WTC11 (cell line): ENCODE data around the gene AGR2. TPM values are rescaled to one million over a fixed set of nuclear protein-coding genes. Genes with fewer than 3 reads are reported as not detected.

ENCODE experiments used
- ATAC-seq: fragments of 200-7000 bp; cut with Tn5 transposase; 2 replicates; pipeline ENCODE4 v1.10.0; 2021; ENCODE audit warnings: mild to moderate bottlenecking, moderate library complexity
- CTCF ChIA-PET: fragments of 300-600 bp; sonication (Branson Sonifier 250); formaldehyde crosslinking; loops from one replicate; lab custom pipeline; 2021; ENCODE audit warnings: antibody characterized with exemption; lab: Charles Lee
- POLR2A ChIA-PET: fragments of 350-600 bp; sonication (Branson Sonifier 250); formaldehyde crosslinking; loops from one replicate; lab custom pipeline; 2021; ENCODE audit warnings: antibody characterized with exemption; lab: Charles Lee
- DNase-seq: peaks from one replicate; pipeline ENCODE4 v3.0.0; 2021; ENCODE audit warnings: low spot score
- H3K27ac Mint-ChIP-seq: 2 replicates; pipeline ENCODE4 v1.8.0; 2021; ENCODE audit warnings: mixed read lengths
- H3K27me3 Mint-ChIP-seq: 2 replicates; pipeline ENCODE4 v1.8.0; 2021; ENCODE audit warnings: low read depth, mild to moderate bottlenecking, moderate library complexity, mixed read lengths
- H3K36me3 Mint-ChIP-seq: 2 replicates; pipeline ENCODE4 v1.8.0; 2021; ENCODE audit warnings: mixed read lengths
- H3K4me1 Mint-ChIP-seq: 2 replicates; pipeline ENCODE4 v1.8.0; 2022; ENCODE audit warnings: mixed read lengths
- H3K4me3 Mint-ChIP-seq: 2 replicates; pipeline ENCODE4 v1.8.0; 2021; ENCODE audit warnings: mild to moderate bottlenecking, moderate library complexity, mixed read lengths
- H3K9me3 Mint-ChIP-seq: 2 replicates; pipeline ENCODE4 v1.8.0; 2021; ENCODE audit warnings: mixed read lengths
- ARID4B ChIP-seq: sonication (generic); formaldehyde crosslinking; IDR thresholded peaks from 2 replicates; pipeline ENCODE4 v1.8.0; 2023; ENCODE audit warnings: missing genetic modification reagents, mild to moderate bottlenecking, borderline replicate concordance
- ATF1 ChIP-seq: sonication (generic); formaldehyde crosslinking; IDR thresholded peaks from 2 replicates; pipeline ENCODE4 v1.8.1; 2023; ENCODE audit warnings: mild to moderate bottlenecking, moderate library complexity, missing genetic modification reagents
- ATF6 ChIP-seq: sonication (generic); formaldehyde crosslinking; IDR thresholded peaks from 2 replicates; pipeline ENCODE4 v1.8.1; 2023; ENCODE audit warnings: mild to moderate bottlenecking, missing genetic modification reagents
- CDX4 ChIP-seq: fragments of 250-450 bp; sonication (Bioruptor Pico); IDR thresholded peaks from 2 replicates; pipeline ENCODE4 v1.9.0; 2021; ENCODE audit warnings: moderate library complexity, mild to moderate bottlenecking, inconsistent platforms, borderline replicate concordance
- E2F5 ChIP-seq: sonication (generic); formaldehyde crosslinking; IDR thresholded peaks from 2 replicates; pipeline ENCODE4 v1.8.1; 2022; ENCODE audit warnings: mild to moderate bottlenecking, moderate library complexity, missing genetic modification reagents
- ELF4 ChIP-seq: sonication (generic); formaldehyde crosslinking; IDR thresholded peaks from 2 replicates; pipeline ENCODE4 v1.8.1; 2022; ENCODE audit warnings: low read depth, mild to moderate bottlenecking, moderate library complexity, missing genetic modification reagents
- FOXK1 ChIP-seq: sonication (generic); formaldehyde crosslinking; IDR thresholded peaks from 2 replicates; pipeline ENCODE4 v1.8.0; 2022; ENCODE audit warnings: mild to moderate bottlenecking, moderate library complexity, missing genetic modification reagents
- PRDM15 ChIP-seq: sonication (generic); formaldehyde crosslinking; IDR thresholded peaks from 2 replicates; pipeline ENCODE4 v1.8.0; 2022; ENCODE audit warnings: missing genetic modification reagents
- PREB ChIP-seq: sonication (generic); formaldehyde crosslinking; IDR thresholded peaks from 2 replicates; pipeline ENCODE4 v1.8.1; 2022; ENCODE audit warnings: mild to moderate bottlenecking, missing genetic modification reagents, moderate library complexity, borderline replicate concordance
- PRRX2 ChIP-seq: fragments of 250-450 bp; sonication (Bioruptor Pico); IDR thresholded peaks from 2 replicates; pipeline ENCODE4 v1.8.0; 2021; ENCODE audit warnings: mild to moderate bottlenecking
- SMAD4 ChIP-seq: sonication (generic); formaldehyde crosslinking; IDR thresholded peaks from 2 replicates; pipeline ENCODE4 v1.8.0; 2022; ENCODE audit warnings: mild to moderate bottlenecking, missing genetic modification reagents
- SOX15 ChIP-seq: fragments of 250-450 bp; sonication (Bioruptor Pico); IDR thresholded peaks from 2 replicates; pipeline ENCODE4 v1.9.0; 2021; ENCODE audit warnings: mild to moderate bottlenecking
- TCF7 ChIP-seq: sonication (generic); formaldehyde crosslinking; IDR thresholded peaks from 2 replicates; pipeline ENCODE4 v1.8.0; 2022; ENCODE audit warnings: mild to moderate bottlenecking, low read depth, missing genetic modification reagents, moderate library complexity
- ZBTB21 ChIP-seq: sonication (generic); formaldehyde crosslinking; IDR thresholded peaks from 2 replicates; pipeline ENCODE4 v1.8.1; 2023; ENCODE audit warnings: mild to moderate bottlenecking, missing genetic modification reagents, borderline replicate concordance
- ZNF219 ChIP-seq: sonication (generic); formaldehyde crosslinking; IDR thresholded peaks from 2 replicates; pipeline ENCODE4 v1.8.0; 2023; ENCODE audit warnings: missing genetic modification reagents, mild to moderate bottlenecking, borderline replicate concordance
- ZNF281 ChIP-seq: sonication (generic); formaldehyde crosslinking; IDR thresholded peaks from 2 replicates; pipeline ENCODE4 v1.8.0; 2023; ENCODE audit warnings: mild to moderate bottlenecking, missing genetic modification reagents
- total RNA-seq: library from RNA; stranded (reverse); gene quantifications from 3 replicates; pipeline ENCODE4 v1.2.3, GENCODE V29; 2021

Gene AGR2
- total RNA-seq, 1 experiment from 2014 or later = 1.6 TPM

GRCh38 chr7:16838891-16839290 lies 34.1 kb upstream of the AGR2 start (continued):
- TF ChIP-seq ELF4 (CRISPR knock-in tag) (no peak), FOXK1 (CRISPR knock-in tag) (no peak), SOX15 (CRISPR knock-in tag) (no peak), PREB (CRISPR knock-in tag) (no peak), PRDM15 (CRISPR knock-in tag) (no peak)
- TF ChIP-seq, all 79 proteins: peak for 0

- Mint-ChIP-seq H3K27ac (no peak overlapping the region), H3K4me3 (no peak overlapping the region), H3K4me1 (0 out of 2 replicates have a peak, but pooled peaks cover 4% of the 10 kb centered on the region), H3K36me3 (no peaks in the 10 kb centered on the region), H3K27me3 (no peaks in the 10 kb centered on the region), H3K9me3 (no peaks in the 10 kb centered on the region)
- POLR2A ChIA-PET = no interaction called here
- TF ChIP-seq ZNF219 (CRISPR knock-in tag) (no peak), ATF1 (no peak)
- CTCF ChIA-PET = no interaction called here
- DNase-seq (no peak), ATAC-seq (no peak)
Measured at GRCh38 chr7:16838386-16838785, 33.6 kb upstream of the AGR2 start.

GRCh38 chr7:16836481-16836880 lies 31.7 kb upstream of the AGR2 start:
- H3K4me1 Mint-ChIP-seq = 0 out of 2 replicates have a peak, but pooled peaks cover 4% of the 10 kb centered on the region
- H3K4me3 Mint-ChIP-seq = no peak overlapping the region
- POLR2A ChIA-PET = no interaction called here
- DNase-seq = no peak
- no peak for ATAC-seq
- H3K36me3 Mint-ChIP-seq = no peaks in the 10 kb centered on the region
- no peaks in the 10 kb centered on the region for H3K9me3 Mint-ChIP-seq
- H3K27ac Mint-ChIP-seq = no peak overlapping the region
- CTCF ChIA-PET = no interaction called here
- TF ChIP-seq ZBTB21 (CRISPR knock-in tag) (no peak), PRRX2 (CRISPR knock-in tag) (no peak), CDX4 (CRISPR knock-in tag) (no peak), SMAD4 (CRISPR knock-in tag) (no peak), ZNF281 (CRISPR knock-in tag) (no peak), TCF7 (CRISPR knock-in tag) (no peak), E2F5 (no peak), ARID4B (CRISPR knock-in tag) (no peak), ATF6 (CRISPR knock-in tag) (no peak)
- H3K27me3 Mint-ChIP-seq = no peaks in the 10 kb centered on the region
